Forelimb muscle (tissue), 1 donor: ENCODE measurements around the gene LGR6. TPM values are rescaled to one million over a fixed set of nuclear protein-coding genes. Genes with fewer than 3 reads are reported as not detected.
"Not testable (repeated sequence)": the region's sequence is repeated elsewhere in the genome, so short reads cannot be mapped to it uniquely, and the experiment has no call there.

Experiments used
- DNase-seq: peaks from one replicate; pipeline ENCODE4 v3.0.0-alpha.2; 2013; ENCODE audit warnings: low read depth
- polyA plus RNA-seq: library from polyadenylated mRNA; unstranded; fragments of 120-200 nt; gene quantifications from one replicate; pipeline ENCODE4 v1.2.1, GENCODE V29; 2013; ENCODE audit not compliant: insufficient read length

The LGR6 gene, protein sequence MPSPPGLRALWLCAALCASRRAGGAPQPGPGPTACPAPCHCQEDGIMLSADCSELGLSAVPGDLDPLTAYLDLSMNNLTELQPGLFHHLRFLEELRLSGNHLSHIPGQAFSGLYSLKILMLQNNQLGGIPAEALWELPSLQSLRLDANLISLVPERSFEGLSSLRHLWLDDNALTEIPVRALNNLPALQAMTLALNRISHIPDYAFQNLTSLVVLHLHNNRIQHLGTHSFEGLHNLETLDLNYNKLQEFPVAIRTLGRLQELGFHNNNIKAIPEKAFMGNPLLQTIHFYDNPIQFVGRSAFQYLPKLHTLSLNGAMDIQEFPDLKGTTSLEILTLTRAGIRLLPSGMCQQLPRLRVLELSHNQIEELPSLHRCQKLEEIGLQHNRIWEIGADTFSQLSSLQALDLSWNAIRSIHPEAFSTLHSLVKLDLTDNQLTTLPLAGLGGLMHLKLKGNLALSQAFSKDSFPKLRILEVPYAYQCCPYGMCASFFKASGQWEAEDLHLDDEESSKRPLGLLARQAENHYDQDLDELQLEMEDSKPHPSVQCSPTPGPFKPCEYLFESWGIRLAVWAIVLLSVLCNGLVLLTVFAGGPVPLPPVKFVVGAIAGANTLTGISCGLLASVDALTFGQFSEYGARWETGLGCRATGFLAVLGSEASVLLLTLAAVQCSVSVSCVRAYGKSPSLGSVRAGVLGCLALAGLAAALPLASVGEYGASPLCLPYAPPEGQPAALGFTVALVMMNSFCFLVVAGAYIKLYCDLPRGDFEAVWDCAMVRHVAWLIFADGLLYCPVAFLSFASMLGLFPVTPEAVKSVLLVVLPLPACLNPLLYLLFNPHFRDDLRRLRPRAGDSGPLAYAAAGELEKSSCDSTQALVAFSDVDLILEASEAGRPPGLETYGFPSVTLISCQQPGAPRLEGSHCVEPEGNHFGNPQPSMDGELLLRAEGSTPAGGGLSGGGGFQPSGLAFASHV
- 0.65 TPM for polyA plus RNA-seq

DNA sequence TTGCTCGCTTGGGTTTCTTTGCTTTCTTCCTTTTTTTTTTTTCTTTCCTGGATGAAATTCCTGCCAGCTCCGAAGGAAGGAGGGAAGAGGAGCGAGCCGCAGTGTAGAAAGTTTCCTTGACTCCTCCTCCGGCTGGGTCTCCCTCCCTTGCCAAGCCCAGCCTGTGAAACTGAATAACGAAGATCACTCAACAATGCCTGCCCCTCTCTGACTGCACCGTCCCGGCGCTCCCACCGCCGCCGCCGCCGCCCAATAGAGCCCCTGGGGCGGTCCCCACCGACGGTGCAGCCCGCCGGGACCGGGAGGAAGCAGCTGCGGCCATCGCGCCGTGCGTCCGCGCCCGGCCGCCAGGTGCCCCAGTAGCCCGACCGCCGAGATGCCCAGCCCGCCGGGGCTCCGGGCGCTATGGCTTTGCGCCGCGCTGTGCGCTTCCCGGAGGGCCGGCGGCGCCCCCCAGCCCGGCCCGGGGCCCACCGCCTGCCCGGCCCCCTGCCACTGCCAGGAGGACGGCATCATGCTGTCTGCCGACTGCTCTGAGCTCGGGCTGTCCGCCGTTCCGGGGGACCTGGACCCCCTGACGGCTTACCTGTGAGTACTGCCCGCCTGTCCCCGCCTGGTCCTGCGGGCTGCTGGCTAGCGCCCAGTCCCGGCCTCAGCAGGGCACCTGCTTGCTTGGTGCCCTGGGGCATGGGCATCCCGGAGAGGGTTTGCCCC, at the start of gene LGR6:
TSS of gene LGR6 (plus strand) at position 186 of the 714 bp plus-strand sequence. CDS start at position 377, 191 bp downstream.
- no peak for DNase-seq

DNA sequence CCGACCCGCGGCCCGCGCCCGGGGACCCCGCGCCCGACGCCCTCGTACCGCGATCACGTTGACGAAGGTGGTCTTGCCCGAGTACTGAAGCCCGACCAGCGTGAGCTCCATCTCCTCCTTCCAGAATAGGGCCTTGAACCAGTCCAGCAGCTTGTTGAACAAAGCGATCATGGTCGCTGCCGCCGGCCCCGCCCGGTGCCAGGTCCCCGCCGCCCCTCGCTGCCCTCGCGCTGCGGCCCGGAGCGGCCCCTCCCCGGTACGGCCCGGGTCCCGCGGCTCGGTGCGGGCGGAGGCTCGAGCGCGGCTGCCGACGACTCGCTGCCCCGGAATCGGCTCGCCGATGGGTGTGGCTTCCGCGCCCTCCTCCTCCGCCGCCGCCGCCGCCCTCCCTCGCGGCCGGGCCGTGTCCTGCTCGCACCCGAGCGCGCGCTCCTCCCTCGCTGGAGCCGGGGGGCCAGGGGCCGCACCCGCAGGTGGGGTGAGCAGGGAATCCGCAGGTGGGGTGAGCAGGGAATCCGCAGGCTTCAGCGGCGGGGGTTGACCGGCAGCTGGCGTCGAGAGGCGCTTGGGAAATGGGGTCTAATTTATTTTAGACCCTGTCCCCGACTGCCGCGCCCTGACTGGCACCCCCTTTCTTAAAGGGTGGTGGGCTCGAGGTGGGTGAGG, 49.1 kb upstream of the LGR6 start, which contains the start of gene ARL8A:
TSS of gene ARL8A (minus strand) at position 336 of the 666 bp plus-strand sequence. CDS start at position 171, 165 bp downstream.
- DNase-seq, result no peak

DNA sequence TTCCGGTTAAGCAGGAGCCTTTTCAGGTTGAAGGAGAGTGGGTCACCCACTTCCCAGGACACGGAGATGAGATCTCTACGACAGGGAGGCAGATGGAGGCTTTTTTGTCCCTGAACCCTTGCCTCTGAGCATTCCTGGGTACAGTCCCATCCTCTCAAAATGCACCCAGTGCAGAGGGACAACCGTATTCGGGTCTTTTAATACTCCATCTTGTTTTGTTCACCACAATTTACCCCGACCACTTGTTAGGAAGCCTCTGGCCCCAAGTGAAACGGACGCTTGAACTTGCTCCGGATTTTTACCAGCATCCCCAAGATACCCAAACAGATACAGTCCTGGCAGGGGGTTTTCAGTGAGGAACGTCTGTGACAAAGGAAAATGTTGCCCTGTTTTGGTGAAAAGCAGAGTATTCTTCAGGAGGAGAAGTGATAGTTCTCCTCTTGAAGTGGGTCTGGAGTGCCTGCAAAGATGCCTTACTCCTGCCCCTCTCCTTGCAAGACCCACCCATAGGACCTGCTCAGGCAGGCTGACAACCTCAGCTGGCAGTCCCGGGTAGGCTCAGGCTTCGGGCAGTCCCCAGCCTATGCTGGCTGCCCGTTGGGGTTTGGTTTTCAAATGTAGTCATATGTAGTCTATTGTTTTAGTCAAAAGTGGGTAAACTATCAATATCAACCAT, 48.4 kb upstream of the LGR6 start:
- DNase-seq, result no peak

DNA sequence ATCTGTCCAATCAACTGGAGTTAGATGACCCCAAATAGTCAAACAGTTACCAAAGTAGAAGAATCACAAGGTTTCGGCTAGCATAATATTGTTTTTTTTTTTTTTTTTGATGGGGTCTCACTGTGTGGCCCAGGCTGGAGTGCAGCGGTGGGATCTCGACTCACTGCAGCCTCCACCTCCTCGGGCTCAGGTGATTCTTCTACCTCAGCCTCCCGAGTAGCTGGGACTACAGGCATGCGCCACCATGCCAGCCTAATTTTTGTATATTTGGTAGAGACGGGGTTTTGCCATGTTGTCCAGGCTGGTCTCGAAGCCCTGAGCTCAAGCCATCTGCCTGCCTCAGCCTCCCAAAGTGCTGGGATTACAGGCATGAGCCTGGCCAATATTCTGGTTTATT, 47.9 kb upstream of the LGR6 start:
- DNase-seq, result not testable (repeated sequence)

DNA sequence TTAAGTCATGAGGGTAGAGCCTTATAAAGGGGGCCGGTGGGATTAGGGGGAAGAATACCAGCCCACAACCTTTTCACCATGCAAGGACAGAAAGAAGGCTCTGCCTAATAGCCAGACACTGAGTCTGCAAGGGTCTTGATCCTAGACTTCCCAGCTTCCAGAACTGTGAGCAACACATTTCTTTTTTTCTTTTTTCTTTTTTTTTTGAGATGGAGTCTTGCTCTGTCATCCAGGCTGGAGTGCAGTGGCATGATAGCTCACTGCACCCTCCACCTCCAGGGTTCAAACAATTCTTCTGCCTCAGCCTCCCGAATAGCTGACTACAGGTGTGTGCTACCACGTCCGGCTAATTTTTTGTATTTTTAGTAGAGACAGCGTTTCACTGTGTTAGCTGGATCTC, 47.3 kb upstream of the LGR6 start:
- DNase-seq, result no peak

DNA sequence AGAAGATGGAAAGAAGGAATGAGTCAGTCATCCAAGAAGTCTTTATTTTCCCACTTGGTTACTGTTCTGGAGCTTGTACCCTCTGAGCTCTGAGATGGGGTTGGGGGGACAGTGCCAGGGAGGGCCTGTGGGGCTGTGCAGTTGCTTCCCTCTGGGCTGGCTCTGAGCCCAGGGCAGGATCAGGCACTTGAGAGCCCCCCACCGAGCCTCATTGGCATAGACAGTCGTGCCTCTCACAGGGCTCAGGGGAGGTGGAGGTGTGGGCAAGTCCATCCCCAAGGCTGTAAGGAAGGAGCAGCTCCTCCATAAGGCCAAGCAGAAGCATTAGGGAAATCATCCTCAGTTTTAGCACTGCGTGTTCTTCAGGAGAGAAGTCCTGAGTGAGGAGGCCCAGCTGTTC, 46.6 kb upstream of the LGR6 start:
- DNase-seq, result no peak

DNA sequence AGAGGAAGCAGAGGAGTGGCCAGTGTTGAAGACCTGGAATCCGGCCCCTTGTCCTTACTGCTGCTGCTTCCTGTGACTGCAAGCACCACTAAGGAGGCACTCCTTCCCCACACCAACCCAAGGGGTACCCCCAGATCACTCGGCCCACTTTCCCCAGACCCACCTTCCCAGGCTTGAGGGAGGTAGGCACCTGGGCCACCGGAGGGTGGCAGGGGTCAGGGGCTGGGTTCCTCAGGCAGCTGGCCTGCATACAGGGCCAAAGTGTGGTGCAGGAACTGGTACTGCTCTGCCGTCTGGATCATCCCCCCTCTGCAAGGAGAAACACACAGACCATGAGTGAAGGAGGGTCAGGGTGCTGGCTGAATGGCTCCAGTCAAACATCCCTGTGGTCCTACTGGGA, 45.2 kb upstream of the LGR6 start:
- DNase-seq, result no peak

DNA sequence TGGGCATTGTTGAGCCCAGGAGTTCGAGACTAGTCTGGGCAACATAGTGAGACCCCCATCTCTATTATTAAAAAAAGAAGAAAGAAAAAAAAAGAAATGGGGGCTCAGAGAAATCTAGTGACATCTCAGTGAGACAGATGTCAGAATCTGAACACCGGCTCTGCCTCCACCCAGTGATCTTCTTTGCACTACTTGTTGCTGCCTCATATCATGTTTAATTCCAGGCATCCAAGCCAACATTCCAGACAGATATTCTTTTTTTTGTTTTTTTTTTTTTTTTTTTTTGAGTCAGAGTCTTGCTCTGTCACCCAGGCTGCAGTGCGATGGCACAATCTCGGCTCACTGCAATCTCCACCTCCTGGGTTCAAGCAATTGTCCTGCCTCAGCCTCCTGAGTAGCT, 44.0 kb upstream of the LGR6 start:
- DNase-seq, result no peak

DNA sequence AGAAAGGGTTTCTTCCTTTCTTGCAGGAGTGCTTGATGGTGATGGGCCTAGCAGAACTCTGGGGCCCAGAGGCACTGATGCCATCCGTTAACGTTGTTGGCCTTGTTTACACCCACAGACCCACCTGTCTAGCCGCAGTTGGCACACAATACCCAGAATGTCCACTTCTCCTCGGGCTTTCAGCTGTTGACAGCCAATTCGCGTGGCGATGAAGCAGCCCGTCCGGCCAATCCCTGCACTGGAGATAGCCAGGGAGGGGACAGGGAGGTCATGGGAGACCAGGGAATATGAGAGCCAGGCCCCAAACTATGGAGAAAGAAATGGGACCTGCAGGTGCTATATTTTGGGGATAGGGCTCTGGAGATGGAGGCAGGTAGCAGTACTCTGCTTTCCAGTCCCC, 43.4 kb upstream of the LGR6 start:
- no peak for DNase-seq

DNA sequence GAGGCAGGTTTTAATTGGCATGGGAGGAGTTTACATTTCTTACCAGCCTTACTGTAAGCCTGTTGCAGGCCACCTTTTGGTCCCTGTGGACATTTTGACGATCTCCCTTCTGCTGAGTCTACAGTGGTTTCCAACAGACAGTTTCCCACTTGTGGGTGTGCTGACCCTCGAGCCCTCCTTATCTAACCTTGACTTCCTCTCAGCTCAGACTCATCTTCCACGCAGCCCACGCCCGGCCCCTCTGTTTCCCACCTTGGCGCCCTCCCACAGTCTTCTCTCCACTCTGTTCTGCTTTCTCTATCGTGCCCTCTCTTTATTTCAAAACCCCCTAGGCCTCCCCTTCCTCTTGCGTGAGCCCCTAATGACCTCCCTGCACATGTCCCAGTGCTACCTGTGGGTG, 43.0 kb upstream of the LGR6 start:
- no peak for DNase-seq

DNA sequence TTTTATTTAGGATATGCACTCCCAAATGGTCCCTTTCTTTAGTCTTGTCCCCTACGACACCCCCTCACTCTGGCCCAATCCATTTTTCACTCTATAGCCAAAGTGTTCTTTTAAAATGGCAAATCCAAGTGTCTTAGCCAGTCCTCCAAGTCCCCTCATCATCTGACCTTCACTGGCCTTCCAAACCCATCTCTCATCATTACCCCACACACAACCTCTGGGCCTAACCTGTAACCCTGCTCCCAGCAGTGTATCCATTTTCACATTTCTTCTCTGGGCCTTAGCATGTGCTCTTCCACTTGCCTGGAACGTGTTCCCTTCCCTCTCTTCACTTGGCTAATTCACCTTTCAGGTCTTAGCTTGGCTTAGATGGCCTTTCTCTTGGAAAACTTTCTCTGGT, 42.6 kb upstream of the LGR6 start:
- DNase-seq, result no peak

DNA sequence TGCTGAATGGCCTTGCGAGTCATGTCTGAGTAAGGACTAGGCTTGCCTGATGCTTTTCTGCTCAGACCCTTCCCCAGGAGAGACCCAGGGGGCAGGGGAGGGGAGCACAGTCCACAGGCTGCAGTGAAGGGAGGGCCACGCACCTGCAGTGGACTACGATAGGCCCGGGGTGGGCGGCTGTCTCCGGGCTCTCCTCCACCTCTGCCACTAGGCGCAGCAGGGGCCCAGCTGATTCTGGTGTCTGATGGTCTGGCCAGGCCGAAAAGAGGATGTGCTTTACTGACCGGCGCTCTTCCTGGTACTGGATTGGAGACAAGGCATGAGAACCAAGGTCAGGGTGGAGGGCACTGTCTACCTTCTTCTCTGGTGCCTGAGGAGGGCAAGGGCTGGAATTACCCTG, 41.2 kb upstream of the LGR6 start:
- DNase-seq, result no peak

DNA sequence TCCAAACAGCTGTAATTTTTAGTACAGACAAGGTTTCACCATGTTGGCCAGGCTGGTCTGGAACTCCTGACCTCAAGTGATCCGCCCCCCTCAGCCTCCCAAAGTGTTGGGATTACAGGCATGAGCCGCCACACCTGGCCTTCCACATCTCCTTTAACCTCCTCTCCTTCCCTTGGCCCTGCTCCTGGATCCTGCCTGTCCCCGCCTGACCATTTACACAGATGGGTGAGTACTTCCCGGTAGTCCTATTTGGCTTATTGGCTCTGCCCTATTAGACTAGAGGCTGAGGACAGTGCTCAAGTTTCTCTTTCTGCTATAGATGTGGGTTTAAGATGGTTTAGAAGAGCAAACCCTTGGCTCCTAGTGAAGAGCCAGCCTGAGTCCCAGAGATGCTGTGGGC, 40.3 kb upstream of the LGR6 start:
- no peak for DNase-seq

DNA sequence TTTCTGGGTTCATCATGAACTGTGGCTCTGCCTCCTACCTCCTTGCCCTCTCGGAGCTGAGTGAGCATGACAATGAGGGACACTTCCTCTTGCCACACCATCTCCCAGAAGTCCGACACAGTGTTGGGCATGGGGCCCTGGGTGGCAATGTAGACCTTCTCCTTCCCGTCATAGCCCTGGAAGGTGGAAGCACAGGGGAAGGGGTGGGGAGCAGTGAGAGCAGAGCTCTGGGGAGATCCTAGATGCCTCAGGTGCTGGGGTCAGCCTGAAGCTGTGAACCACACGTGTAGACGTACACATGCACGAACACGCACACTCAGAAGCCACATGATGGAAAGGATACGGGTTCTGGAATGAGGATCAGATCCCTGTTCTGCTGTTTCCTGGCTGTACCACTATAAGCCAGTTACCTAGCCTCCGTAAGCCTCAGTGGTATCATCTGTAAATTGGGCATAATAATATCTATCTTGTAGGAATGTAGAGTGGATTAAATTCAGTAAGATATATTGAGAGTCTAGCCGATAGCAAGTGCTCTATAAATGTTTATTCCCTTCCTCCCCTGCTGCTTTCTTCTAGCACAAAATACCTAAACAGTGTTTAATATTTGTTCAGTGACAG, 39.3 kb upstream of the LGR6 start:
- DNase-seq, result no peak

DNA sequence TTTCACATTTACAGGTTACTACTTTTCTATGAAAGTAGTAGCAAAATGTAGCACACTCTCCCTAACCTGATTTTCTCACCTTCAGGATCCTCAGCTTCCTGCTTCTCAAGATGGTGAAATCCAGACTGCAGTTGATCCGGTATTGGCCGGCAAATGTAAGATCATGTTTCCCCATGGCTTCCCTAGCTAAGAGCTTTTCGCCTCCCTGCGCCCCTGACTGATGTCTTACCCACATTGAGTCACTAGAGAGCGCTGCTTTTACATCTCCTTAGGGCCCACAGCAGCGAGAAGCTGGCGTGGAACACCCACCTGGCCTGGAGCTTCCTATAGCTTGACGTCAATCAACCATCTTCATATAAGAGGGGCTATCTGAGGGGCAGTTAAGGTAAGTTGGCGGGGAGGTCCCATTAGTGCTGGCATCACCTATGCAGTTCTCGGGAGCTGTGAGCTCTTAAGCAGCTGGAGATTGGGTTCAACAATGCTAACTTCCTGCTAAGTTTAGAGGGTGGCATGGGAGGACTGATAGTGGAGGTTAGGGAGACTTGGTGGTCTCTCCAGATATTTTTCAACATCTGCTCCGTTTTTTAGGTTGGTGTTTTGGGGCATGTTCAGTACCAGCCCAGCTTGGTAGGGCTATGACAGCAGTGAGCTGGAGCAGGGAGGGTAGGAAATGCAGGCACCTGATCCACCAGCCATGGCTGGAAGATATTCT, 38.7 kb upstream of the LGR6 start:
- no peak for DNase-seq

DNA sequence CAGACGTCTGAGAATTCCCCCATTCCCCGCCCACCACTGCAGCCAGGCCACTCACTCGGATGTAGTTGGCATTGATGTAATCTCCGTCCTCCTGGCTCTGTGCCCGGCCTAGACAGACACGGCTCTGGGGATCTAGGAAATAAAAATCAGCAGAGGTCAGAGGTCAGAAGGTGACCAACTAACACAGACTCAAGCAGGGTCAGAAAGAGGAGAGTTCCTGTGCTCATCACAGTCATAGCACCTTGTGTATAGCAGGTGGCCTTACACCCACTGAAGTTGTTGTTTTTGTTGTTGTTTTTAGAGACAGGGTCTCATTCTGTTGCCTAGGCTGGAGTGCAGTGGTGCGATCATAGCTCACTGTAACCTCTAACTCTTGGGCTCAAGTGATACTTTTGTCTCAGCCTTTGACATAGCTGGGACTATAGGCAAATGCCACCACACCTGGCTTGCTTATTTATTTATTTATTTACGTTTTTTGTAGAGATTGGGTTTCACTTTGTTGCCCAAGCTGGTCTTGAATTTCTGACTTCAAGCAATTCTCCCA, 38.0 kb upstream of the LGR6 start:
- DNase-seq, result no peak

DNA sequence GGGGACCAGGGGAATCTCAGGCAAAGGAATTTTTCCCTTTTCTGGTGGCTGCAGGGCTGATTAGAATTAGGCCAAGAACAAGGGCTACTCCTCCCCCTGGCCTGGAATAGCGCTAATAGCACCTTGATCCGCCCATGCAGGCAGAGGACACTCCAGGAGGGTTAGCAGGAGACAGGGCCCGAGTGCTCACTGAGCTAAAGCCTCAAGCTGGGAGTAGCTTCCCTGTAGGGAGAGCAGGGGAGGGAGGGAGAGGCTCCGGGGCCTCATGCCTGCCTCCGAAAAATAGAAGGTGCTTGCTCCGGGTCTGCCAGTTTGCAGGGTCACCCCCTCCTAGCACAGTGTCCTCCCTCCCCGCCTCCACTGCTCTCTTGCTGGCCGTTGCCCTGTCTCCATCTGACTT, 37.0 kb upstream of the LGR6 start:
- no peak for DNase-seq

DNA sequence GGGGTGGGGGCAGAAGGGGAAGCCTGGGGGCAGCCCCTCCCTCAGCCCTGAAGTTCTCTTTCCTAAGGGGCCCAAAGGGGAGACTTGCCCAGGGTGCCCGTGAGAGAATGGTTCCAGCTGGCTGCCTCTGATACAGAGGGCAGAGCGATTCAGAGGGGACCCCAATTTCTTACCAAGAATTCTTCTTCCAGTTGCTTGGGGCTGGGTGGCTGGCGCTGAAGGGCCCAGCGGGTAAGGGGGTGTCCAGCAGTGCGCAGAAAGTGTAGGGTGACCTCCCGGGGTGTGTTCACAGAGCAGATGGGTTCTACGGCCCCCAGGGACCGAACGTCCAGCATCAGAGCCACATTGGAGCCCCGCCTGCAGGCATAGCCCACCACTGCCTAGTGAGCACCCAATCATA, 35.7 kb upstream of the LGR6 start:
- no peak for DNase-seq

DNA sequence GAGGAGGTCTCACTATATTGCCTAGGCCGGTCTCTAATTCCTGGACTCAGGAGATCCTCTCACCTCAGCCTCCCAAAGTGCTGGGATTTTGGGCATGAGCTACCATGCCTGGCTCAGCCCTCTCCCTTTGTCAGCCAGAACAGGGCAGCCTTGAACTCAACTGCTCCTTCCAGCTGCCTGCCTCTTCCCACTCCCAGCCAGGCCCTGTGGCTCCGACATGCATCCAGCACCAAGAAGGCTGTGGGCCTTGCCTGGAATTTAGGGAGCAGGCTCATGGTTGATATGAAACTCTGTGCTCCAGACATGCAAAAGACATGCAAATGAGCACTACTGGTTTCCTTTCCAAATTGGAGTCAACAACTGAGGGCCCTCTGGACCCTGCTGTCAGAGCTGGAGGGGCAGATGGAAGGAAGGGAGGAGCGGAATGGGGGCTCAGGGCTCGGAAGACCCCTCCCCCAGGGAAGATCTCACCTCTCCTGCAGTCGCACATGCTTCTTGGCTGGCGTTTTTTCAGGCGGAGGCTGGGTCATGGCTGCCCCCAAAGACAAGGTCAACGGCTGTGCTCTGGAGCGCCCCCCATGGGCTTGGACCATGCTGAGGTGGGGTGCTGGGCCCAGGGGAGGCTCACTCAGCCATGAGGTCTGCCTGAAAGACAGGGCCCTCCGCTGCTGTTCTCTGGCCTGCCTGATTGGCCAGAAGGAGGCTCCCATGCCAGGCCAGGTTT, 34.6 kb upstream of the LGR6 start:
- DNase-seq, result no peak
